GM23338 (cell line): ENCODE results near the gene NFKB1. TPM values are rescaled to one million over a fixed set of nuclear protein-coding genes. Genes with fewer than 3 reads are reported as not detected.
"Not testable (repeated sequence)": the region's sequence is repeated elsewhere in the genome, so short reads cannot be mapped to it uniquely, and the experiment has no call there.

Source experiments
- ATAC-seq: fragments of 200-7000 bp; cut with Tn5 transposase; 3 replicates; pipeline ENCODE4 v1.9.1; 2020
- DNase-seq: peaks from one replicate; pipeline ENCODE4 v3.0.0-alpha.2; 2015; ENCODE audit warnings: low spot score
- H2AFZ ChIP-seq: fragments of 200-600 bp; sonication (generic); 2 replicates; pipeline ENCODE4 v1.8.0; 2016; ENCODE audit warnings: antibody characterized with exemption, mild to moderate bottlenecking, moderate library complexity
- H3F3A ChIP-seq: fragments of 200-600 bp; sonication (generic); replicated peaks from 2 replicates; pipeline ENCODE4 v1.8.0; 2017; ENCODE audit warnings: antibody characterized with exemption, mixed run types, low read depth
- H3K27ac ChIP-seq: fragments of 200-600 bp; sonication (generic); 2 replicates; pipeline ENCODE4 v1.6.1; 2016; ENCODE audit warnings: low read depth
- H3K27me3 ChIP-seq: fragments of 200-600 bp; sonication (generic); 2 replicates; pipeline ENCODE4 v1.8.0; 2016; ENCODE audit warnings: mild to moderate bottlenecking, mixed run types, moderate library complexity; ENCODE audit not compliant: insufficient read depth
- H3K36me3 ChIP-seq: fragments of 200-600 bp; sonication (generic); 2 replicates; pipeline ENCODE4 v1.8.0; 2016; ENCODE audit warnings: mild to moderate bottlenecking; ENCODE audit not compliant: insufficient read depth
- H3K4me1 ChIP-seq: fragments of 200-600 bp; sonication (generic); 2 replicates; pipeline ENCODE4 v1.8.0; 2016; ENCODE audit warnings: mild to moderate bottlenecking, moderate library complexity; ENCODE audit not compliant: insufficient read depth
- H3K4me2 ChIP-seq: fragments of 200-600 bp; sonication (generic); 2 replicates; pipeline ENCODE4 v1.7.1; 2017; ENCODE audit warnings: mixed run types
- H3K4me3 ChIP-seq: fragments of 200-600 bp; sonication (generic); 2 replicates; pipeline ENCODE4 v1.6.1; 2016; ENCODE audit warnings: mixed run types
- H3K79me2 ChIP-seq: fragments of 200-600 bp; sonication (generic); replicated peaks from 2 replicates; pipeline ENCODE4 v1.8.0; 2017; ENCODE audit warnings: mild to moderate bottlenecking; ENCODE audit not compliant: insufficient read depth
- H3K9me2 ChIP-seq: fragments of 200-600 bp; sonication (generic); 2 replicates; pipeline ENCODE4 v1.8.0; 2017; ENCODE audit not compliant: insufficient read depth
- H4K20me1 ChIP-seq: fragments of 200-600 bp; sonication (generic); replicated peaks from 2 replicates; pipeline ENCODE4 v1.8.0; 2017; ENCODE audit warnings: mild to moderate bottlenecking; ENCODE audit not compliant: insufficient read depth
- H3K27ac Mint-ChIP-seq: 2 replicates; pipeline ENCODE4 v1.8.0; 2020; ENCODE audit warnings: inconsistent platforms, mild to moderate bottlenecking, moderate library complexity, mixed read lengths
- H3K27me3 Mint-ChIP-seq: 3 replicates; pipeline ENCODE4 v1.8.0; 2022; ENCODE audit warnings: low read depth, mild to moderate bottlenecking, moderate library complexity, mixed read lengths, inconsistent platforms; ENCODE audit not compliant: insufficient read depth, poor library complexity
- H3K36me3 Mint-ChIP-seq: 3 replicates; pipeline ENCODE4 v1.8.0; 2021; ENCODE audit warnings: low read depth, mild to moderate bottlenecking, inconsistent platforms, moderate library complexity, mixed read lengths
- H3K4me1 Mint-ChIP-seq: 3 replicates; pipeline ENCODE4 v1.8.0; 2020; ENCODE audit warnings: mild to moderate bottlenecking, inconsistent platforms, mixed read lengths
- H3K4me3 Mint-ChIP-seq: 3 replicates; pipeline ENCODE4 v1.8.0; 2021; ENCODE audit warnings: moderate library complexity, mild to moderate bottlenecking, inconsistent platforms, mixed read lengths
- H3K9me3 Mint-ChIP-seq: 3 replicates; pipeline ENCODE4 v1.8.0; 2020; ENCODE audit warnings: moderate library complexity, mild to moderate bottlenecking, inconsistent platforms, mixed read lengths
- CREB1 ChIP-seq: fragments of 250-450 bp; sonication (Bioruptor Pico); IDR thresholded peaks from 2 replicates; pipeline ENCODE4 v1.5.0; 2020; ENCODE audit warnings: low read depth, mild to moderate bottlenecking, moderate library complexity
- CTCF ChIP-seq, 2 experiments: fragments of 200-600 bp in 1 of 2; sonication (generic) in 1 of 2; conservative IDR thresholded peaks; 2 replicates each; pipeline versions ENCODE4 v1.5.1 to v1.6.1; 2016 to 2017; ENCODE audit warnings: antibody characterized with exemption in 2 of 2, low read depth in 2 of 2, mild to moderate bottlenecking in 2 of 2, moderate library complexity in 1 of 2
- ETS1 ChIP-seq: IDR thresholded peaks from 2 replicates; pipeline ENCODE4 v1.6.1; 2016; ENCODE audit warnings: antibody characterized with exemption
- EZH2 ChIP-seq: fragments of 200-600 bp; sonication (generic); IDR thresholded peaks from one replicate; pipeline ENCODE4 v1.8.0; 2017; ENCODE audit warnings: antibody characterized with exemption, mild to moderate bottlenecking, low read depth; ENCODE audit not compliant: unreplicated experiment
- EZH2phosphoT487 ChIP-seq: fragments of 200-600 bp; sonication (generic); IDR thresholded peaks from one replicate; pipeline ENCODE4 v1.8.1; 2018; ENCODE audit warnings: antibody characterized with exemption; ENCODE audit not compliant: unreplicated experiment
- JUNB ChIP-seq: IDR thresholded peaks from one replicate; pipeline ENCODE4 v1.6.1; 2016; ENCODE audit warnings: antibody characterized with exemption; ENCODE audit not compliant: unreplicated experiment
- REST ChIP-seq: IDR thresholded peaks from one replicate; pipeline ENCODE4 v1.6.1; 2018; ENCODE audit warnings: antibody characterized with exemption; ENCODE audit not compliant: unreplicated experiment
- ZNF114 ChIP-seq: fragments of 250-450 bp; sonication (Bioruptor Pico); IDR thresholded peaks from 2 replicates; pipeline ENCODE4 v1.5.0; 2020; ENCODE audit warnings: mild to moderate bottlenecking, moderate library complexity
- ZNF331 ChIP-seq: fragments of 250-450 bp; sonication (Bioruptor Pico); IDR thresholded peaks from 2 replicates; pipeline ENCODE4 v1.5.0; 2020; ENCODE audit warnings: low read depth, mild to moderate bottlenecking, moderate library complexity
- ZNF462 ChIP-seq: fragments of 250-450 bp; sonication (Bioruptor Pico); IDR thresholded peaks from 2 replicates; pipeline ENCODE4 v1.5.0; 2020; ENCODE audit warnings: mild to moderate bottlenecking, moderate library complexity
- polyA plus RNA-seq: library from polyadenylated mRNA; unstranded; fragments of >200 nt; fragmentation: Nextera tagmentation; extraction: Ambion mirVana; gene quantifications from 2 replicates; pipeline ENCODE4 v1.2.1, GENCODE V29; 2016
- total RNA-seq: library from RNA; depleted of rRNA; stranded (reverse); fragments of >200 nt; shearing (Covaris generic); gene quantifications from 2 replicates; pipeline ENCODE4 v1.2.3, GENCODE V29; 2014

Gene NFKB1
- total and polyA plus RNA-seq, 2 experiments from 2014 or later: 0.82 to 4.6 TPM

GRCh38 chr4:102569200-102569599, 68.0 kb downstream of the NFKB1 start:
- Histone ChIP-seq H3K9me2 (no peaks in the 10 kb centered on the region), H4K20me1 (no peaks in the 10 kb centered on the region), H3K79me2 (no peaks in the 10 kb centered on the region), H3K4me3 (no peak overlapping the region), H3F3A (no peaks in the 10 kb centered on the region), H3K4me1 (no peaks in the 10 kb centered on the region; the same call in 1 of the 2 replicates), H3K27me3 (no peaks in the 10 kb centered on the region), H3K4me2 (no peak overlapping the region), H3K36me3 (no peaks in the 10 kb centered on the region), H2AFZ (no peak overlapping the region), H3K27ac (no peak overlapping the region)
- no peak for ATAC-seq
- no peak for DNase-seq
- Mint-ChIP-seq H3K9me3 (no peaks in the 10 kb centered on the region), H3K27ac (no peak overlapping the region), H3K4me1 (peaks cover 6% of the 10 kb centered on the region; the same call in 2 of the 3 replicates), H3K4me3 (no peak overlapping the region), H3K27me3 (no peaks in the 10 kb centered on the region), H3K36me3 (peaks cover 4% of the 10 kb centered on the region; the same call in 1 of the 3 replicates)
- TF ChIP-seq JUNB (no peak), ZNF462 (CRISPR knock-in tag) (no peak), EZH2phosphoT487 (no peak), ZNF331 (CRISPR knock-in tag) (no peak), ZNF114 (CRISPR knock-in tag) (no peak), EZH2 (no peak), ETS1 (no peak), REST (no peak), CREB1 (CRISPR knock-in tag) (no peak), CTCF (conservative IDR thresholded peaks at IDR 0.05; ENCODE audit: low read depth in 2 of 2) (no peak)

GRCh38 chr4:102570211-102570610, 69.1 kb downstream of the NFKB1 start:
- H3K27me3 Mint-ChIP-seq, H3K9me2 ChIP-seq, ATAC-seq, H3K27ac ChIP-seq, H3K4me1 ChIP-seq, H3K36me3 ChIP-seq, H2AFZ ChIP-seq, H3K27me3 ChIP-seq, H3K9me3 Mint-ChIP-seq, H3F3A ChIP-seq, H3K4me3 Mint-ChIP-seq, H3K27ac Mint-ChIP-seq, H3K4me2 ChIP-seq, H3K36me3 Mint-ChIP-seq, H3K79me2 ChIP-seq, DNase-seq, H3K4me1 Mint-ChIP-seq, H3K4me3 ChIP-seq, H4K20me1 ChIP-seq: not testable (repeated sequence)
